Measurements from ENCODE around the gene ST3GAL4.

Gene ST3GAL4

DNA sequence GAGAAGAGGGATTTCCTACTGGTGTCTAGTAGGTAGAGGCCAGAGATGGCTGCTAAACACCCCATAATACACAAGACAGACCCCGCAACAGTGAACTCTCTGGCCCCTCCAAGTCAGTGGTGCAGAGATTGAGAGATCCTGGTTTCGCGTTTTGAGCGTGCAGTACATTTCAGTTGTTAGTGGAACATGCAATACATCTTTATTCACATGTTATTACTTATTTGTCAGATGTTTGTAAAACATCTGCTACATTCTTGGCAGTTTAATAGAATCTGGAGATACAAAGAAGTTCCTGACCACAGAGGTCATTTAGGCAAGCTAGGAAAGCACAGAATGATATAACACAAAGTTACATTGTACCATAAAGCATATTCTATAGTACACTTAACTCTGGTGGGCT lies 41.5 kb downstream of the ST3GAL4 start:
- Histone ChIP-seq H3K27me3 (no peaks in the 10 kb centered on the region), H3K27ac (no peak overlapping the region), H3K4me1 (ENCODE audit: control insufficient read depth in 1 of 2, insufficient read depth in 1 of 2, low read depth in 1 of 2, low read length in 1 of 2) (peaks cover 15 to 16% of the 10 kb centered on the region in 2 experiments), H3K4me3 (ENCODE audit: low read depth in 1 of 2, low read length in 1 of 2) (no peak overlapping the region), H3K9me3 (no peaks in the 10 kb centered on the region), H3K36me3 (no peaks in the 10 kb centered on the region)
- TF ChIP-seq, protein P1, sequence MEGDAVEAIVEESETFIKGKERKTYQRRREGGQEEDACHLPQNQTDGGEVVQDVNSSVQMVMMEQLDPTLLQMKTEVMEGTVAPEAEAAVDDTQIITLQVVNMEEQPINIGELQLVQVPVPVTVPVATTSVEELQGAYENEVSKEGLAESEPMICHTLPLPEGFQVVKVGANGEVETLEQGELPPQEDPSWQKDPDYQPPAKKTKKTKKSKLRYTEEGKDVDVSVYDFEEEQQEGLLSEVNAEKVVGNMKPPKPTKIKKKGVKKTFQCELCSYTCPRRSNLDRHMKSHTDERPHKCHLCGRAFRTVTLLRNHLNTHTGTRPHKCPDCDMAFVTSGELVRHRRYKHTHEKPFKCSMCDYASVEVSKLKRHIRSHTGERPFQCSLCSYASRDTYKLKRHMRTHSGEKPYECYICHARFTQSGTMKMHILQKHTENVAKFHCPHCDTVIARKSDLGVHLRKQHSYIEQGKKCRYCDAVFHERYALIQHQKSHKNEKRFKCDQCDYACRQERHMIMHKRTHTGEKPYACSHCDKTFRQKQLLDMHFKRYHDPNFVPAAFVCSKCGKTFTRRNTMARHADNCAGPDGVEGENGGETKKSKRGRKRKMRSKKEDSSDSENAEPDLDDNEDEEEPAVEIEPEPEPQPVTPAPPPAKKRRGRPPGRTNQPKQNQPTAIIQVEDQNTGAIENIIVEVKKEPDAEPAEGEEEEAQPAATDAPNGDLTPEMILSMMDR (IDR thresholded peaks at IDR 0.05): no peak

DNA sequence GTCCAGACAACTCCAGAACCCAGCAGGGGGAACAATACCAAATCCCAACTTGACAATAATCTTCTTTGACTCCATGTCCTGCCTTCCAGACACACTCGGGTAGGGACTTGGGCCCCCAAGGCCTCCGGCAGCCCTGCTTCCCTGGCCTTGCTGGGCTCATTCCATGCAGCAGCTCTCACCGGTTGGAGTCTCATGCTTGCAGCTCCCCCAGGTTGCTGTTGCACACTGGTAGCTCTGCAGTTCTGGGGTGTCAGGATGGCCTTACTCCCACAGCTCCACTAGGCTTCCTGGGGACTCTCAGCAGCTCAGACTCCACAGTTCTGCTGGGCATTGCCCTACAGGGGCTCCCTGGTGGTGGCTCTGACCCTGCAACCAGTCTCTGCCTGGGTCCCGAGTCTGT lies 42.8 kb downstream of the ST3GAL4 start:
- no peak overlapping the region for H3K4me3 ChIP-seq (ENCODE audit: low read depth in 1 of 2, low read length in 1 of 2)

DNA sequence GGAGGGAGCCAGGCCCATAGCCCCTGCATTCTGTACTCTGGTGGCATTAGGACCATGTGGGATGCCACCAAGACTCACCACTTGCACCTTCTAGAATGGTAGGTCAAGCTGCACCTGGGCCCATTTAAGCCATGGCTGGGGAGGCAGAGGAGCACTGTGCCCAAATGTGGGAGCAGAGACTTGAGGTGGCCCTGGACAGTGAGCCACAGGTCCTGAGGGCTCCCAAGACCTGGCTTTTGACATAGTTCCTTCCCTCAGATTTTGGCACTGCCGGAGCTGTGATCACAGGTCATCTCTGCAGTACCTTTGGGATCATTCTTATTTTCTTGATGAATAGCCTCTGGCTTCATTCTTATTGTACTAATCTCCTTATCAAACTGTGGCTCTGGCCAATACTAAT lies 43.2 kb downstream of the ST3GAL4 start:
- H3K4me1 ChIP-seq (ENCODE audit: control insufficient read depth in 1 of 2, insufficient read depth in 1 of 2, low read depth in 1 of 2, low read length in 1 of 2): no peaks in the 10 kb centered on the region
- H3K36me3 ChIP-seq: peaks cover 6% of the 10 kb centered on the region
- H3K4me3 ChIP-seq (ENCODE audit: low read depth in 1 of 2, low read length in 1 of 2): no peak overlapping the region
- TF ChIP-seq, protein P1 (IDR thresholded peaks at IDR 0.05): no peak
- H3K27ac ChIP-seq: no peak overlapping the region
- no peaks in the 10 kb centered on the region for H3K9me3 ChIP-seq
- H3K27me3 ChIP-seq: no peaks in the 10 kb centered on the region

More for the DNA sequence above, 42.8 kb downstream of the ST3GAL4 start:
- Histone ChIP-seq H3K36me3 (peaks cover 6% of the 10 kb centered on the region), H3K27me3 (no peaks in the 10 kb centered on the region), H3K27ac (no peak overlapping the region), H3K9me3 (no peaks in the 10 kb centered on the region), H3K4me1 (ENCODE audit: control insufficient read depth in 1 of 2, insufficient read depth in 1 of 2, low read depth in 1 of 2, low read length in 1 of 2) (peaks cover 2 to 3% of the 10 kb centered on the region in 2 experiments)
- TF ChIP-seq, protein P1 (IDR thresholded peaks at IDR 0.05): no peak

DNA sequence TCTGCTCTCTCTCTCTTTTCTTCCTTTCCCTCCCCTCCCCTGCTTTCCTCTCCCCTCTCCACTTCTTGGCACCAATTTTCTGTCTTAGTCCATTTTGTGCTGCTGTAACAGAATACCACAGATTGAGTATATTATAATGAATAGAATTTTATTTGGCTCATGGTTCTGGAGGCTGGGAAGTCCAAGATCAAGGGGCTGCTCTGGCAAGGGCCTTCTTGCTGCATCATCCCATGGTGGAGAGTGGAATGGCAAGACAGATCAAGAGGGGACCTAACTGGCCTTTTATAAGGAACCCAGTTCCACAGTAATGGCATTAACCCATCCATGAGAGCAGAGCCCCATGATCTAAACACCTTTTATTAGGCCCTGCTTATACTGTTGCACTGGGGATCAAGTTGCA lies 44.5 kb downstream of the ST3GAL4 start:
- H3K27me3 ChIP-seq: no peaks in the 10 kb centered on the region
- no peak overlapping the region for H3K4me3 ChIP-seq (ENCODE audit: low read depth in 1 of 2, low read length in 1 of 2)
- peaks cover 6% of the 10 kb centered on the region for H3K36me3 ChIP-seq
- TF ChIP-seq, protein P1 (IDR thresholded peaks at IDR 0.05): no peak
- no peaks in the 10 kb centered on the region for H3K9me3 ChIP-seq
- H3K27ac ChIP-seq: no peak overlapping the region
- no peaks in the 10 kb centered on the region for H3K4me1 ChIP-seq (ENCODE audit: control insufficient read depth in 1 of 2, insufficient read depth in 1 of 2, low read depth in 1 of 2, low read length in 1 of 2)

DNA sequence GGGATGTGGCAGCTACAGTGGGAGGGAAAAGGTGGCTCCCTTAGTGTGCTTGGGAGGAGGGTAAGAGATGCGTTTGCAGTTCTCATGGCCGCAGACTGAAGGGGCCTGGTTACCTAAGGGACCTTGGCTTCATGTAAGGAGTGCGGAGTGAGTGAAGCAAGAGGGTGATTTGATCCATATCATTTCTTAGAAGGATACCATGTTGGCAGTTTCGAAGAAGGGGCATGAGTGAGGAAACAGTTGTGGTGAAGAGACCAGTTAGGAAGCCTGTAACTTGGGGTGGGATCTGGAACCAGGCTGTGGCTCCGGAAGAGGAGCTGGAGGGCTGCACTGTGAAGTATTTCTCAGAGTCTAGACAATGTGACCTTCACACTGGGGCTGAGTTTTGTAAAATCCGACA lies 45.0 kb downstream of the ST3GAL4 start:
- H3K27ac ChIP-seq: no peak overlapping the region
- peaks cover under 1 to 4% of the 10 kb centered on the region in 2 experiments for H3K4me1 ChIP-seq (ENCODE audit: control insufficient read depth in 1 of 2, insufficient read depth in 1 of 2, low read depth in 1 of 2, low read length in 1 of 2)
- H3K36me3 ChIP-seq: peaks cover 6% of the 10 kb centered on the region
- no peaks in the 10 kb centered on the region for H3K9me3 ChIP-seq
- H3K4me3 ChIP-seq (ENCODE audit: low read depth in 1 of 2, low read length in 1 of 2): no peak overlapping the region
- TF ChIP-seq, protein P1 (IDR thresholded peaks at IDR 0.05): no peak
- H3K27me3 ChIP-seq: no peaks in the 10 kb centered on the region
